ENCODE data around the gene KIAA0825.

KIAA0825 gene

GRCh38 chr5:94461131-94461530 is 157.3 kb downstream of the KIAA0825 start:
- POLR2A ChIA-PET (ENCODE audit: low non-redundant PET), result no interaction called here
- no peak for TF ChIP-seq CTCF (conservative IDR thresholded peaks at IDR 0.05; ENCODE audit: low read depth)
- CTCF ChIA-PET, result interaction anchor here (0.7 kb wide), 1 partner anchor 702 kb away, joined by 3 read pairs; no protein-coding TSS in a partner anchor
- no peak overlapping the region for H3K27ac ChIP-seq
- no peak for DNase-seq (ENCODE audit: low spot score)

GRCh38 chr5:94459915-94460314 is 158.5 kb downstream of the KIAA0825 start:
- no peak for TF ChIP-seq CTCF (conservative IDR thresholded peaks at IDR 0.05; ENCODE audit: low read depth)
- CTCF ChIA-PET, result no interaction called here
- no peak for DNase-seq (ENCODE audit: low spot score)
- POLR2A ChIA-PET (ENCODE audit: low non-redundant PET), result no interaction called here
- H3K27ac ChIP-seq, result no peak overlapping the region

DNA sequence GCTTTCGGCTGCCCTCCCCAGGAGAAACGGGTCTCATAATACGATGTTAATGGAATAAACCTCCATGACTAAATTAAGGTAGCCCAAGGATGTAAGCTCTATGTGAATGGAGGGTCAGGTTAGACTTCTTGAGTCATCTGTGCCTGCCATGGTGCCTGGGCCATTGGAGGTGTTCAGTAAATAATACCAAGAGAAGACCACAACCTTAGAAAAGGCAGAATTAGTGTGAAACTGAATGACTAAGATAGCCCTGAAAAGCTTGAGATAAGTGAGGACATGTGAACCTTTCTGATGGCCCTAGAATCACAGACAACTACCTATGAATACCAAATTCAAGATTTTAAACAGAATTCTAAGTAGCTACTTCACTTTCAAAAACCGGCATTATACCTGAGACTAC is 160.6 kb downstream of the KIAA0825 start:
- TF ChIP-seq CTCF (conservative IDR thresholded peaks at IDR 0.05; ENCODE audit: low read depth), result no peak
- ChIA-PET CTCF (interaction anchor here (0.6 to 0.7 kb wide), 2 partner anchors 15 to 63 kb away, joined by 3 to 5 read pairs; no protein-coding TSS in a partner anchor), POLR2A (ENCODE audit: low non-redundant PET) (no interaction called here)
- no peak for DNase-seq (ENCODE audit: low spot score)
- H3K27ac ChIP-seq, result no peak overlapping the region

- no peak for DNase-seq (ENCODE audit: low spot score)
- ChIA-PET POLR2A (ENCODE audit: low non-redundant PET) (no interaction called here), CTCF (no interaction called here)
- no peak overlapping the region for H3K27ac ChIP-seq
- no peak for TF ChIP-seq CTCF (conservative IDR thresholded peaks at IDR 0.05; ENCODE audit: low read depth)
These were observed 172.7 kb downstream of the KIAA0825 start for GRCh38 chr5:94445726-94446125.

DNA sequence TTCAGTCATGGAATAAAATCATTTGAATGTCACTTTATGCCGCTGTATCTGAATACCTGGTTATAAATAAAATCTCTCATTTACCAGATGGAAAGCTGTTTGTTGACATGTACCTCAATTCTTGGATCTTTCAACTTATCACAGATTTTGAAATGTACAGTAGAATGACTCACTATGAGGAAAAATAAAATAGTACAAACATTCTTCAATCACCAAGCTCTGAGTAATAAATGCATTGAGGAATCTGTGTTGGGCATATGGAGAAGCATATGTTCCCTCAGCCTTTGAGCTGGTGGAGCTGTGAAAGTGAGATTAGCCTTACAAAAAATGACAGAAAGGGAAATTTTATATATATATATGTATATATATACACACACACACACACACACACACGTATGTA is 175.4 kb downstream of the KIAA0825 start:
- no peak for DNase-seq (ENCODE audit: low spot score)
- no peak overlapping the region for H3K27ac ChIP-seq
- ChIA-PET CTCF (no interaction called here), POLR2A (ENCODE audit: low non-redundant PET) (no interaction called here)
- TF ChIP-seq CTCF (conservative IDR thresholded peaks at IDR 0.05; ENCODE audit: low read depth), result no peak

- TF ChIP-seq CTCF (conservative IDR thresholded peaks at IDR 0.05; ENCODE audit: low read depth), result no peak
- POLR2A ChIA-PET (ENCODE audit: low non-redundant PET), result no interaction called here
- no peak overlapping the region for H3K27ac ChIP-seq
- CTCF ChIA-PET, result no interaction called here
- no peak for DNase-seq (ENCODE audit: low spot score)
These were observed 176.3 kb downstream of the KIAA0825 start for GRCh38 chr5:94442076-94442475.

DNA sequence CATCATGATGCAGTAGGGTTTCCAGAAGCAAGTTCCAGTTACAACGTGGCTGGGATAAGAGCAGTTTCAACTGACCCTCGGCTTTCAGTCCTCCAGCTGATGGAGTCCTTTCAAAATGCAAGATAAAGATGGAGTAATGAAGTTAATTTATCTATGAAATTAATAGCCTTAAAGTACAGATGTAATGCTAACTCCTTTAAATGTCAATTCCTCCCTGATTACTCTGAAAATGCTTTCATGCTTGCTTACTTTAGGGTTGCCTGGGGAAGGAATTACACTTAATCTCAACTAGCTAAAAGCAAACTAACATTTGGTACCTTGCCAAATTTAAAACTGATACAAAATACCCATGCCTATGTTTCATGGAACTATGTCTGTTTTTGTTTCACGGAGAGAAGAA is 178.4 kb downstream of the KIAA0825 start:
- TF ChIP-seq CTCF (conservative IDR thresholded peaks at IDR 0.05; ENCODE audit: low read depth), result no peak
- H3K27ac ChIP-seq, result no peak overlapping the region
- POLR2A ChIA-PET (ENCODE audit: low non-redundant PET), result no interaction called here
- CTCF ChIA-PET, result interaction anchor here (0.6 kb wide), 1 partner anchor 1944 kb away, joined by 5 read pairs; no protein-coding TSS in a partner anchor
- no peak for DNase-seq (ENCODE audit: low spot score)

Measured in RWPE1 (cell line).